ENCODE results near the gene CREG2.

CREG2 gene

GRCh38 chr2:101387151-101387834, at the start of gene CREG2:
Gene CREG2 (minus strand): TSS chr2:101387503. CDS start chr2:101387457, 46 bp downstream.
- peak; percentile 33 for DNase-seq

- no peak for DNase-seq
Measured at GRCh38 chr2:101435001-101435862, 47.9 kb upstream of the CREG2 start.

- DNase-seq: no peak
Measured at GRCh38 chr2:101433465-101433864, 46.2 kb upstream of the CREG2 start.

GRCh38 chr2:101432411-101433181, 45.3 kb upstream of the CREG2 start:
- no peak for DNase-seq

- DNase-seq: no peak
Measured at GRCh38 chr2:101431486-101431885, 44.2 kb upstream of the CREG2 start.

GRCh38 chr2:101430156-101430555, 42.9 kb upstream of the CREG2 start:
- no peak for DNase-seq

- no peak for DNase-seq
Measured at GRCh38 chr2:101429453-101429852, 42.1 kb upstream of the CREG2 start.

GRCh38 chr2:101428422-101429176, 41.3 kb upstream of the CREG2 start:
- no peak for DNase-seq

GRCh38 chr2:101427743-101428142, 40.4 kb upstream of the CREG2 start:
- no peak for DNase-seq

GRCh38 chr2:101427240-101427639, 39.9 kb upstream of the CREG2 start:
- no peak for DNase-seq

GRCh38 chr2:101426822-101427221, 39.5 kb upstream of the CREG2 start:
- no peak for DNase-seq

- no peak for DNase-seq
Measured at GRCh38 chr2:101420623-101421022, 33.3 kb upstream of the CREG2 start.

GRCh38 chr2:101419096-101419663, 31.9 kb upstream of the CREG2 start:
- DNase-seq: peak; percentile 48

- no peak for DNase-seq
Measured at GRCh38 chr2:101418460-101419095, 31.3 kb upstream of the CREG2 start.

- DNase-seq: no peak
Measured at GRCh38 chr2:101416609-101417008, 29.3 kb upstream of the CREG2 start.

GRCh38 chr2:101415884-101416283, 28.6 kb upstream of the CREG2 start:
- DNase-seq: no peak

GRCh38 chr2:101415220-101415619, 27.9 kb upstream of the CREG2 start:
- DNase-seq: no peak

GRCh38 chr2:101412092-101412694, 24.9 kb upstream of the CREG2 start:
- DNase-seq: no peak

- no peak for DNase-seq
Measured at GRCh38 chr2:101410746-101411145, 23.4 kb upstream of the CREG2 start.

- DNase-seq: no peak
Measured at GRCh38 chr2:101410114-101410513, 22.8 kb upstream of the CREG2 start.

GRCh38 chr2:101409699-101410098, 22.4 kb upstream of the CREG2 start:
- DNase-seq: no peak
